Dendritic cell treated with granulocyte-macrophage colony-stimulating factor and Interleukin-4, amounts not matched to agents 40 ng/mL and 50 ng/mL, for 4 days (primary cell): ENCODE data around the gene HOXC6.

Source experiments
- H3K27ac Mint-ChIP-seq: one replicate; pipeline ENCODE4 v1.8.0; 2022; ENCODE audit warnings: mild to moderate bottlenecking, mixed read lengths
- H3K27me3 Mint-ChIP-seq: one replicate; pipeline ENCODE4 v1.8.0; 2022; ENCODE audit warnings: mild to moderate bottlenecking, mixed read lengths
- H3K36me3 Mint-ChIP-seq: one replicate; pipeline ENCODE4 v1.8.0; 2022; ENCODE audit warnings: low read depth, mixed read lengths
- H3K4me1 Mint-ChIP-seq: one replicate; pipeline ENCODE4 v1.8.0; 2022; ENCODE audit warnings: low read depth, mixed read lengths
- H3K4me3 Mint-ChIP-seq: one replicate; pipeline ENCODE4 v1.8.0; 2022; ENCODE audit warnings: mild to moderate bottlenecking, moderate library complexity, mixed read lengths
- H3K9me3 Mint-ChIP-seq: one replicate; pipeline ENCODE4 v1.8.0; 2022; ENCODE audit warnings: mixed read lengths
- intact Hi-C: fragments of 100-400 bp; cut with micrococcal nuclease; formaldehyde crosslinking; loops from one replicate; pipeline ENCODE4 v1.15.0; 2022

Gene HOXC6

GRCh38 chr12:54032086-54032619, 3.9 kb downstream of the HOXC6 start:
- no peak overlapping the region for H3K27ac Mint-ChIP-seq
- no peaks in the 10 kb centered on the region for H3K36me3 Mint-ChIP-seq
- H3K9me3 Mint-ChIP-seq: peaks cover 7% of the 10 kb centered on the region
- H3K27me3 Mint-ChIP-seq: peaks cover 93% of the 10 kb centered on the region
- no peak overlapping the region for H3K4me3 Mint-ChIP-seq
- peaks cover 16% of the 10 kb centered on the region for H3K4me1 Mint-ChIP-seq
- intact Hi-C loops: loop anchor here (2.0 to 5.0 kb wide), 2 partner anchors 95 to 159 kb away; no protein-coding TSS in a partner anchor

- Mint-ChIP-seq H3K36me3 (no peaks in the 10 kb centered on the region), H3K4me1 (peaks cover 15% of the 10 kb centered on the region), H3K4me3 (no peak within 1 kb of the TSS), H3K27me3 (peaks cover 93% of the 10 kb centered on the region), H3K9me3 (peaks cover 7% of the 10 kb centered on the region), H3K27ac (no peak within 1 kb of the TSS)
- intact Hi-C loops: loop anchor here (2.0 to 5.0 kb wide), 2 partner anchors 95 to 158 kb away; no protein-coding TSS in a partner anchor
Observed at GRCh38 chr12:54032627-54033100, 4.4 kb downstream of the HOXC6 start, which contains the start of gene HOXC5. HOXC5 (plus strand) TSS chr12:54033050; CDS start chr12:54033123, 73 bp downstream.

GRCh38 chr12:54033106-54033979, 5.1 kb downstream of the HOXC6 start:
- intact Hi-C loops: loop anchor here (2.0 to 5.0 kb wide), 2 partner anchors 94 to 157 kb away; no protein-coding TSS in a partner anchor
- Mint-ChIP-seq H3K4me1 (peaks cover 14% of the 10 kb centered on the region), H3K27ac (no peak overlapping the region)

GRCh38 chr12:54033980-54034784, 5.9 kb downstream of the HOXC6 start:
- intact Hi-C loops: loop anchor here (2.0 to 5.0 kb wide), 2 partner anchors 93 to 157 kb away; no protein-coding TSS in a partner anchor
- H3K9me3 Mint-ChIP-seq: peaks cover 7% of the 10 kb centered on the region
- peaks cover 10% of the 10 kb centered on the region for H3K4me1 Mint-ChIP-seq
- peaks cover 94% of the 10 kb centered on the region for H3K27me3 Mint-ChIP-seq
- no peaks in the 10 kb centered on the region for H3K36me3 Mint-ChIP-seq
- no peak overlapping the region for H3K4me3 Mint-ChIP-seq
- no peak overlapping the region for H3K27ac Mint-ChIP-seq

More at GRCh38 chr12:54033106-54033979, 5.1 kb downstream of the HOXC6 start:
- Mint-ChIP-seq H3K9me3 (peaks cover 7% of the 10 kb centered on the region), H3K4me3 (no peak overlapping the region), H3K36me3 (no peaks in the 10 kb centered on the region), H3K27me3 (peaks cover 94% of the 10 kb centered on the region)

- Mint-ChIP-seq H3K27me3 (peaks cover 95% of the 10 kb centered on the region), H3K9me3 (peaks cover 7% of the 10 kb centered on the region), H3K27ac (no peak overlapping the region), H3K4me3 (no peak overlapping the region), H3K4me1 (peaks cover 5% of the 10 kb centered on the region), H3K36me3 (no peaks in the 10 kb centered on the region)
- intact Hi-C loops: loop anchor here (5.0 kb wide), 1 partner anchor 92 kb away; no protein-coding TSS in a partner anchor
Observed at GRCh38 chr12:54034785-54035310, 6.6 kb downstream of the HOXC6 start.

GRCh38 chr12:54035568-54036264, 7.5 kb downstream of the HOXC6 start:
- H3K4me3 Mint-ChIP-seq: no peak overlapping the region
- H3K4me1 Mint-ChIP-seq: peaks cover 5% of the 10 kb centered on the region
- peaks cover 97% of the 10 kb centered on the region for H3K27me3 Mint-ChIP-seq
- H3K36me3 Mint-ChIP-seq: no peaks in the 10 kb centered on the region
- peaks cover 7% of the 10 kb centered on the region for H3K9me3 Mint-ChIP-seq
- intact Hi-C loops: no loop called here
- no peak overlapping the region for H3K27ac Mint-ChIP-seq

- H3K4me3 Mint-ChIP-seq: no peak overlapping the region
- peaks cover 95% of the 10 kb centered on the region for H3K27me3 Mint-ChIP-seq
- H3K36me3 Mint-ChIP-seq: no peaks in the 10 kb centered on the region
- no peak overlapping the region for H3K27ac Mint-ChIP-seq
- H3K9me3 Mint-ChIP-seq: peaks cover 7% of the 10 kb centered on the region
- intact Hi-C loops: no loop called here
- peaks cover 5% of the 10 kb centered on the region for H3K4me1 Mint-ChIP-seq
Observed at GRCh38 chr12:54036620-54037359, 8.6 kb downstream of the HOXC6 start.

- H3K4me3 Mint-ChIP-seq: no peak overlapping the region
- intact Hi-C loops: no loop called here
- H3K4me1 Mint-ChIP-seq: peaks cover 3% of the 10 kb centered on the region
- H3K36me3 Mint-ChIP-seq: no peaks in the 10 kb centered on the region
- peaks cover 5% of the 10 kb centered on the region for H3K9me3 Mint-ChIP-seq
- peaks cover 95% of the 10 kb centered on the region for H3K27me3 Mint-ChIP-seq
- no peak overlapping the region for H3K27ac Mint-ChIP-seq
Observed at GRCh38 chr12:54037360-54038283, 9.4 kb downstream of the HOXC6 start.

GRCh38 chr12:54038284-54038870, 10.1 kb downstream of the HOXC6 start:
- H3K27me3 Mint-ChIP-seq: peaks cover 95% of the 10 kb centered on the region
- intact Hi-C loops: no loop called here
- H3K4me3 Mint-ChIP-seq: no peak overlapping the region
- no peaks in the 10 kb centered on the region for H3K4me1 Mint-ChIP-seq
- no peaks in the 10 kb centered on the region for H3K36me3 Mint-ChIP-seq
- H3K9me3 Mint-ChIP-seq: no peaks in the 10 kb centered on the region
- H3K27ac Mint-ChIP-seq: no peak overlapping the region

- H3K36me3 Mint-ChIP-seq: no peaks in the 10 kb centered on the region
- no peak overlapping the region for H3K27ac Mint-ChIP-seq
- peaks cover 98% of the 10 kb centered on the region for H3K27me3 Mint-ChIP-seq
- no peaks in the 10 kb centered on the region for H3K9me3 Mint-ChIP-seq
- intact Hi-C loops: no loop called here
- H3K4me1 Mint-ChIP-seq: no peaks in the 10 kb centered on the region
- no peak overlapping the region for H3K4me3 Mint-ChIP-seq
Observed at GRCh38 chr12:54038871-54039414, 10.7 kb downstream of the HOXC6 start.

- Mint-ChIP-seq H3K4me1 (no peaks in the 10 kb centered on the region), H3K4me3 (no peak overlapping the region), H3K36me3 (no peaks in the 10 kb centered on the region), H3K9me3 (no peaks in the 10 kb centered on the region), H3K27ac (no peak overlapping the region), H3K27me3 (peaks cover 98% of the 10 kb centered on the region)
- intact Hi-C loops: no loop called here
Observed at GRCh38 chr12:54039417-54040147, 11.3 kb downstream of the HOXC6 start.
